SK-N-SH treated with all-trans-retinoic acid at 6 μM for 48 hours (cell line): Measurements from ENCODE around the gene PRMT7.

Experiments
- ATAC-seq: fragments of 200-7000 bp; cut with Tn5 transposase; 3 replicates; pipeline ENCODE4 v1.9.1; 2020; ENCODE audit warnings: mild to moderate bottlenecking, moderate library complexity
- BACH2 ChIP-seq: fragments of 250-450 bp; sonication (Bioruptor Pico); IDR thresholded peaks from 2 replicates; pipeline ENCODE4 v1.9.0; 2021; ENCODE audit warnings: mild to moderate bottlenecking, borderline replicate concordance
- CSDC2 ChIP-seq: fragments of 250-450 bp; sonication (Bioruptor Pico); IDR thresholded peaks from 2 replicates; pipeline ENCODE4 v1.5.0; 2020; ENCODE audit warnings: mild to moderate bottlenecking, moderate library complexity
- ESRRG ChIP-seq: fragments of 250-450 bp; sonication (Bioruptor Pico); IDR thresholded peaks from 2 replicates; pipeline ENCODE4 v1.6.1; 2021; ENCODE audit warnings: mild to moderate bottlenecking
- GLIS3 ChIP-seq: fragments of 250-450 bp; sonication (Bioruptor Pico); IDR thresholded peaks from 2 replicates; pipeline ENCODE4 v1.5.0; 2020; ENCODE audit warnings: mild to moderate bottlenecking, moderate library complexity
- ISL1 ChIP-seq: fragments of 250-450 bp; sonication (Bioruptor Pico); IDR thresholded peaks from 2 replicates; pipeline ENCODE4 v2.1.2; 2022; ENCODE audit warnings: mild to moderate bottlenecking, moderate library complexity
- OSR1 ChIP-seq: fragments of 250-450 bp; sonication (Bioruptor Pico); IDR thresholded peaks from 2 replicates; pipeline ENCODE4 v1.8.0; 2022; ENCODE audit warnings: moderate library complexity, mild to moderate bottlenecking, inconsistent platforms
- PPARA ChIP-seq: fragments of 250-450 bp; sonication (Bioruptor Pico); IDR thresholded peaks from 2 replicates; pipeline ENCODE4 v1.5.0; 2020; ENCODE audit warnings: mild to moderate bottlenecking, borderline replicate concordance
- RARB ChIP-seq: fragments of 250-450 bp; sonication (Bioruptor Pico); IDR thresholded peaks from 2 replicates; pipeline ENCODE4 v1.8.0; 2021; ENCODE audit warnings: mild to moderate bottlenecking, moderate library complexity
- SNAI2 ChIP-seq: fragments of 250-450 bp; sonication (Bioruptor Pico); IDR thresholded peaks from 2 replicates; pipeline ENCODE4 v1.5.0; 2020; ENCODE audit warnings: mild to moderate bottlenecking, moderate library complexity
- TCF4 ChIP-seq: fragments of 250-450 bp; sonication (Bioruptor Pico); IDR thresholded peaks from 2 replicates; pipeline ENCODE4 v1.8.0; 2021; ENCODE audit warnings: mild to moderate bottlenecking, moderate library complexity, borderline replicate concordance
- TOX ChIP-seq: fragments of 250-450 bp; sonication (Bioruptor Pico); IDR thresholded peaks from 2 replicates; pipeline ENCODE4 v1.8.0; 2021; ENCODE audit warnings: mild to moderate bottlenecking, moderate library complexity, borderline replicate concordance
- ZC3H10 ChIP-seq: fragments of 250-450 bp; sonication (Bioruptor Pico); IDR thresholded peaks from 2 replicates; pipeline ENCODE4 v1.5.1; 2021; ENCODE audit warnings: mild to moderate bottlenecking, moderate library complexity
- ZFP3 ChIP-seq: fragments of 250-450 bp; sonication (Bioruptor Pico); IDR thresholded peaks from 2 replicates; pipeline ENCODE4 v1.5.0; 2020; ENCODE audit warnings: mild to moderate bottlenecking, moderate library complexity
- ZNF565 ChIP-seq: fragments of 450-650 bp; formaldehyde crosslinking; conservative IDR thresholded peaks from 2 replicates; pipeline ENCODE4 v1.5.0; 2020; ENCODE audit warnings: low read depth, mild to moderate bottlenecking, moderate library complexity
- ZNF70 ChIP-seq: fragments of 450-650 bp; formaldehyde crosslinking; IDR thresholded peaks from 2 replicates; pipeline ENCODE4 v1.5.0; 2020; ENCODE audit warnings: mild to moderate bottlenecking, moderate library complexity
- ZNF8 ChIP-seq: fragments of 450-650 bp; formaldehyde crosslinking; IDR thresholded peaks from 2 replicates; pipeline ENCODE4 v1.5.0; 2020; ENCODE audit warnings: mild to moderate bottlenecking, moderate library complexity
- TF ChIP-seq, protein P1 (sequence below): fragments of 250-450 bp; sonication (Bioruptor Pico); IDR thresholded peaks from 2 replicates; pipeline ENCODE4 v1.5.0; 2020; ENCODE audit warnings: mild to moderate bottlenecking, moderate library complexity
- TF ChIP-seq, protein P2 (sequence below): fragments of 250-450 bp; sonication (Bioruptor Pico); IDR thresholded peaks from 2 replicates; pipeline ENCODE4 v1.5.1; 2020; ENCODE audit warnings: low read depth, mild to moderate bottlenecking, moderate library complexity
- TF ChIP-seq, protein P3 (sequence below): fragments of 250-450 bp; sonication (Bioruptor Pico); IDR thresholded peaks from 2 replicates; pipeline ENCODE4 v1.8.0; 2021; ENCODE audit warnings: low read depth, mild to moderate bottlenecking, moderate library complexity, borderline replicate concordance
- TF ChIP-seq, protein P4 (sequence below): fragments of 250-450 bp; sonication (Bioruptor Pico); IDR thresholded peaks from 2 replicates; pipeline ENCODE4 v1.5.1; 2021; ENCODE audit warnings: mild to moderate bottlenecking, moderate library complexity
- TF ChIP-seq, protein P5 (sequence below): fragments of 250-450 bp; sonication (Bioruptor Pico); IDR thresholded peaks from 2 replicates; pipeline ENCODE4 v1.8.0; 2020; ENCODE audit warnings: mild to moderate bottlenecking, moderate library complexity, borderline replicate concordance

PRMT7 gene

DNA sequence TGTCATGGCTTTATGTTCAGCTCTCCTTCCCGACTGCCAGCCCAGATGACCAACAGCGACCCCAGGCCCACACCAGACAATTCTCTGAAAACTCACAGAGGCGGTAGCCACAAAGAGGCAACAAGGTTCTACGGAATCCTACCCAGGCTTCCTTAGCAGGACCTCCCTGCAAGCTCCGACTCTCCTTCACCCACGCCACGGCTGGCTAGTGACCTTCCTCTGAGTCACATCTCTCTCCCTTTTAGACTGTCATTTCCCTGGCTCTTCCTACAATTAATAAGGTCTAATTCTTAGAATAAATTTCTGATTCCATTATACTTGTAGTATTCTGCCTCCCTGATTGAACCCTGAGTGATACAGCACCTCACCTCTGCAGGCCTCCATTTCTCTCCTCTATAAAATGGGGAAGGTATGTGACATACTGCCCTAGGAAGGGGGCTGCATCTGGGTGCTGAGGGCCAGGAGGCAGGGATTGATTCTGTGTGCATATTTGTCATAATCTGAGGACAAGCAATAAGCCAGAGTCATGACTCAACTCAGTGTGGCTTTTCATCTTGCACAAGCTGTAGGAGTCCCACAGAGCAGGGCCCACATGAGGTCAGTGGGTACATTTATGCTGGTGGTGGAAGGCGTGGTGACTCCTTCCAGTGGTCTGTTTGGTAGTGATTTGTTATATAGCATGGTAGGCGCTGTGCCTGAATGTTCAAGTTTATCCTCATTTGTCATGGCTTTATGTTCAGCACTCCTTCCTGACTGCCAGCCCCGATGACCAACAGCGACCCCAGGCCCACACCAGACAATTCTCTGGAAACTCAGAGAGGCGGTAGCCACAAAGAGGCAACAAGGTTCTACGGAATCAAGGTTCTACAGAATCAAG lies 91.3 kb downstream of the PRMT7 start:
- TF ChIP-seq ZNF70 (no peak), ISL1 (CRISPR knock-in tag) (no peak), TOX (no peak), ZC3H10 (CRISPR knock-in tag) (no peak), SNAI2 (CRISPR knock-in tag) (no peak), RARB (CRISPR knock-in tag) (no peak), ZNF8 (no peak), BACH2 (CRISPR knock-in tag) (no peak), GLIS3 (CRISPR knock-in tag) (no peak), TCF4 (no peak), OSR1 (no peak), ZNF565 (CRISPR knock-in tag) (no peak), ZFP3 (CRISPR knock-in tag) (no peak)
- TF ChIP-seq, protein P1, sequence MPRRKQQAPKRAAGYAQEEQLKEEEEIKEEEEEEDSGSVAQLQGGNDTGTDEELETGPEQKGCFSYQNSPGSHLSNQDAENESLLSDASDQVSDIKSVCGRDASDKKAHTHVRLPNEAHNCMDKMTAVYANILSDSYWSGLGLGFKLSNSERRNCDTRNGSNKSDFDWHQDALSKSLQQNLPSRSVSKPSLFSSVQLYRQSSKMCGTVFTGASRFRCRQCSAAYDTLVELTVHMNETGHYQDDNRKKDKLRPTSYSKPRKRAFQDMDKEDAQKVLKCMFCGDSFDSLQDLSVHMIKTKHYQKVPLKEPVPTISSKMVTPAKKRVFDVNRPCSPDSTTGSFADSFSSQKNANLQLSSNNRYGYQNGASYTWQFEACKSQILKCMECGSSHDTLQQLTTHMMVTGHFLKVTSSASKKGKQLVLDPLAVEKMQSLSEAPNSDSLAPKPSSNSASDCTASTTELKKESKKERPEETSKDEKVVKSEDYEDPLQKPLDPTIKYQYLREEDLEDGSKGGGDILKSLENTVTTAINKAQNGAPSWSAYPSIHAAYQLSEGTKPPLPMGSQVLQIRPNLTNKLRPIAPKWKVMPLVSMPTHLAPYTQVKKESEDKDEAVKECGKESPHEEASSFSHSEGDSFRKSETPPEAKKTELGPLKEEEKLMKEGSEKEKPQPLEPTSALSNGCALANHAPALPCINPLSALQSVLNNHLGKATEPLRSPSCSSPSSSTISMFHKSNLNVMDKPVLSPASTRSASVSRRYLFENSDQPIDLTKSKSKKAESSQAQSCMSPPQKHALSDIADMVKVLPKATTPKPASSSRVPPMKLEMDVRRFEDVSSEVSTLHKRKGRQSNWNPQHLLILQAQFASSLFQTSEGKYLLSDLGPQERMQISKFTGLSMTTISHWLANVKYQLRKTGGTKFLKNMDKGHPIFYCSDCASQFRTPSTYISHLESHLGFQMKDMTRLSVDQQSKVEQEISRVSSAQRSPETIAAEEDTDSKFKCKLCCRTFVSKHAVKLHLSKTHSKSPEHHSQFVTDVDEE, result no peak
- TF ChIP-seq, protein P2, sequence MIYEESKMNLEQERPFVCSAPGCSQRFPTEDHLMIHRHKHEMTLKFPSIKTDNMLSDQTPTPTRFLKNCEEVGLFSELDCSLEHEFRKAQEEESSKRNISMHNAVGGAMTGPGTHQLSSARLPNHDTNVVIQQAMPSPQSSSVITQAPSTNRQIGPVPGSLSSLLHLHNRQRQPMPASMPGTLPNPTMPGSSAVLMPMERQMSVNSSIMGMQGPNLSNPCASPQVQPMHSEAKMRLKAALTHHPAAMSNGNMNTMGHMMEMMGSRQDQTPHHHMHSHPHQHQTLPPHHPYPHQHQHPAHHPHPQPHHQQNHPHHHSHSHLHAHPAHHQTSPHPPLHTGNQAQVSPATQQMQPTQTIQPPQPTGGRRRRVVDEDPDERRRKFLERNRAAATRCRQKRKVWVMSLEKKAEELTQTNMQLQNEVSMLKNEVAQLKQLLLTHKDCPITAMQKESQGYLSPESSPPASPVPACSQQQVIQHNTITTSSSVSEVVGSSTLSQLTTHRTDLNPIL (CRISPR knock-in tag), result no peak
- TF ChIP-seq, protein P3, sequence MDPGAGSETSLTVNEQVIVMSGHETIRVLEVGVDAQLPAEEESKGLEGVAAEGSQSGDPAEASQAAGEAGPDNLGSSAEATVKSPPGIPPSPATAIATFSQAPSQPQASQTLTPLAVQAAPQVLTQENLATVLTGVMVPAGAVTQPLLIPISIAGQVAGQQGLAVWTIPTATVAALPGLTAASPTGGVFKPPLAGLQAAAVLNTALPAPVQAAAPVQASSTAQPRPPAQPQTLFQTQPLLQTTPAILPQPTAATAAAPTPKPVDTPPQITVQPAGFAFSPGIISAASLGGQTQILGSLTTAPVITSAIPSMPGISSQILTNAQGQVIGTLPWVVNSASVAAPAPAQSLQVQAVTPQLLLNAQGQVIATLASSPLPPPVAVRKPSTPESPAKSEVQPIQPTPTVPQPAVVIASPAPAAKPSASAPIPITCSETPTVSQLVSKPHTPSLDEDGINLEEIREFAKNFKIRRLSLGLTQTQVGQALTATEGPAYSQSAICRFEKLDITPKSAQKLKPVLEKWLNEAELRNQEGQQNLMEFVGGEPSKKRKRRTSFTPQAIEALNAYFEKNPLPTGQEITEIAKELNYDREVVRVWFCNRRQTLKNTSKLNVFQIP (CRISPR knock-in tag), result no peak
- no peak for ATAC-seq

DNA sequence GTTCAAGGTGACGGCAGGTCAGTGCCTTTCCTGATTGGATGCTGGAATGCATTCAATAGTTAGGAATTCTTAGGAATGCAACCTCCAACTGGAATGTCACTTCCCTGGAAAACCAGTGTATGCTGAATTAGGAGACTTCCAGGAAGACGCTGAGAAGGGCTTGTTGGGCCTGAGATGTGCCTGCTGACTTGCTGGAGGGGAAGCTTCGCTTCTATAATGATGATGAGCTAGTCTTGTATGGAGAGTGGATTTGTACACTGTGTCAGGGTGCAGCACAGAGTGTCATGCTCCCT lies 91.9 kb downstream of the PRMT7 start:
- TF ChIP-seq PPARA (CRISPR knock-in tag) (no peak), ZNF565 (CRISPR knock-in tag) (no peak), ESRRG (CRISPR knock-in tag) (no peak), OSR1 (no peak), TCF4 (no peak), TOX (no peak)
- TF ChIP-seq, protein P4, sequence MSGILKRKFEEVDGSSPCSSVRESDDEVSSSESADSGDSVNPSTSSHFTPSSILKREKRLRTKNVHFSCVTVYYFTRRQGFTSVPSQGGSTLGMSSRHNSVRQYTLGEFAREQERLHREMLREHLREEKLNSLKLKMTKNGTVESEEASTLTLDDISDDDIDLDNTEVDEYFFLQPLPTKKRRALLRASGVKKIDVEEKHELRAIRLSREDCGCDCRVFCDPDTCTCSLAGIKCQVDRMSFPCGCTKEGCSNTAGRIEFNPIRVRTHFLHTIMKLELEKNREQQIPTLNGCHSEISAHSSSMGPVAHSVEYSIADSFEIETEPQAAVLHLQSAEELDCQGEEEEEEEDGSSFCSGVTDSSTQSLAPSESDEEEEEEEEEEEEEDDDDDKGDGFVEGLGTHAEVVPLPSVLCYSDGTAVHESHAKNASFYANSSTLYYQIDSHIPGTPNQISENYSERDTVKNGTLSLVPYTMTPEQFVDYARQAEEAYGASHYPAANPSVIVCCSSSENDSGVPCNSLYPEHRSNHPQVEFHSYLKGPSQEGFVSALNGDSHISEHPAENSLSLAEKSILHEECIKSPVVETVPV (CRISPR knock-in tag), result no peak
- TF ChIP-seq, protein P5, sequence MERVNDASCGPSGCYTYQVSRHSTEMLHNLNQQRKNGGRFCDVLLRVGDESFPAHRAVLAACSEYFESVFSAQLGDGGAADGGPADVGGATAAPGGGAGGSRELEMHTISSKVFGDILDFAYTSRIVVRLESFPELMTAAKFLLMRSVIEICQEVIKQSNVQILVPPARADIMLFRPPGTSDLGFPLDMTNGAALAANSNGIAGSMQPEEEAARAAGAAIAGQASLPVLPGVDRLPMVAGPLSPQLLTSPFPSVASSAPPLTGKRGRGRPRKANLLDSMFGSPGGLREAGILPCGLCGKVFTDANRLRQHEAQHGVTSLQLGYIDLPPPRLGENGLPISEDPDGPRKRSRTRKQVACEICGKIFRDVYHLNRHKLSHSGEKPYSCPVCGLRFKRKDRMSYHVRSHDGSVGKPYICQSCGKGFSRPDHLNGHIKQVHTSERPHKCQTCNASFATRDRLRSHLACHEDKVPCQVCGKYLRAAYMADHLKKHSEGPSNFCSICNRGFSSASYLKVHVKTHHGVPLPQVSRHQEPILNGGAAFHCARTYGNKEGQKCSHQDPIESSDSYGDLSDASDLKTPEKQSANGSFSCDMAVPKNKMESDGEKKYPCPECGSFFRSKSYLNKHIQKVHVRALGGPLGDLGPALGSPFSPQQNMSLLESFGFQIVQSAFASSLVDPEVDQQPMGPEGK (CRISPR knock-in tag), result no peak
- no peak for ATAC-seq

DNA sequence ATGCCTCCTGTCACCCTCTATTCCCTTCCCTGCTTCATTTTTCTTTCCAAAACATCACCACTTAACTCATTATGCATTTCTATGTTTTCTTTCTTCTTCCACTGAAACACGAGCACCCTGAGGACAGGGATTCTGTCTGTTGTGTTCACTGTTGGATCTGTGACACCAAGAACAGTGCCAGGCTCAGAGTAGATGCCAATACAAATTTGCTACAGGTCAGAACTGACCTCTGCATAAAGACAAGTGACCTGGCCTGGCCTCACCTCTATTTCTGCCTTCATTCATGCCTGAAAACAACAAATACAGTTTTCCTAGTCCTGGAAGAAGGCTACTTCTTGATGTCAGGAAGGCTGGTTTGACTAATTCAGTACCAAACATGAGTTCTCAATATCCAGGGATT lies 92.4 kb downstream of the PRMT7 start:
- TF ChIP-seq GLIS3 (CRISPR knock-in tag) (no peak), CSDC2 (CRISPR knock-in tag) (no peak), RARB (CRISPR knock-in tag) (no peak), PPARA (CRISPR knock-in tag) (no peak)
- TF ChIP-seq, protein P3 (CRISPR knock-in tag), result no peak
- no peak for ATAC-seq
